T1000 (cell line): Measurements from ENCODE around the gene DYNLT1.
"Not testable (repeated sequence)": the region's sequence is repeated elsewhere in the genome, so short reads cannot be mapped to it uniquely, and the experiment has no call there.

Experiments
- DNase-seq: peaks from one replicate; lab custom pipeline; 2025; ENCODE audit warnings: mixed read lengths; lab: John Stamatoyannopoulos, UW

The DYNLT1 gene

DNA sequence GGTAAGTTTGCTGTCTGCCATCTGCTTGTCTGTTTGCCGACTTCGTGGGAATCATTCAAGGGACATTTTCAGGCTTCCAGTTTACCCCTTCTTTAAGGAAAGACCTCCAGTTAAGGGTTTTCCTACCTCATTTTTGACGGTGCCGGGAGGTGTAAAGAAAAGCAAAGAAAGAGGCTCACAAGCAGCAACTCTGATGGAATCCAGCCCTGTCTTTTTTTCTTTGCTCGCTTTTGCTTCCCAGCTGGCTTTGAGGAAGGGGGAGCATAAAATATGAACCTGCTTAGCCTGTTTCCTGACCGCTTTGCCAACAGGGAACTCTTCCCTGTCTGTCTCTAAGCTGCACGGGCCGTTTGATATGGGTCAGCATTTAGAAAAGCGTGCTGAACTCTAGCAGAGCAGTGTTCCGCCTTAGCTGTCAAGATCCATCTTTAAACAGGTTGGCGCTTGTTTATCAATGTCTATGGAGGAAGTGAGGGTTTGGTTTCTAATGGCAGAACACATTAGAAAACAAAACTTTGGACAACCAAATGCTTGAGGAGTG, 19.2 kb upstream of the DYNLT1 start:
- DNase-seq, result no peak

DNA sequence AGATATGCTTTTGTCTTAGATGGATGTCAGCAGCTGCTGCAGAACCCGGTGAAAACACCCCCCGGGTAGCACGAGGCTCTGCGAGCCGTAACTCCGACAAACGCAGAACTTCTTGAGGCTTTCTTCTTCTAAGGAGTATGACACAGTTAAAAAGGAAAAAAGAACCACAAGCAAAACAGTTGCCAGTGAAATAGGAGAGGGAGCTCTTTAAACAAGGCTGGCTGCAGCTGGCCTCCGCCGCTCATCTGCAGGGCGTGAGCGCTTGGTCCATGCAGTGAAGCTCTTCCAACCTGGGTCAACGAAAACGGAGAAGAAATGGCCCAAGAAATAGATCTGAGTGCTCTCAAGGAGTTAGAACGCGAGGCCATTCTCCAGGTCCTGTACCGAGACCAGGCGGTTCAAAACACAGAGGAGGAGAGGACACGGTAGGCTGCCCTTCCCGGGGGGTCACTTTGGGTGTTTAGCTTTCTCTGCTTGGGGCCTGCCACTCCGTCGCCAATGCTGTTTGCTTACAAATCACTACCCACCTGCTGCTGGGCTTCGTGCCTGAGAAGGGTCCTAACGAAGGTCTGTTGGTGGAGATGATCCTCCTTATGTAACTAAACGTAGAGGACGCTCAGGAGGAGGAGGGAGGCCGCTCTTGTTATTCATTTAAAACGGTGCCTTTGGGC, 18.5 kb upstream of the DYNLT1 start:
- no peak for DNase-seq

DNA sequence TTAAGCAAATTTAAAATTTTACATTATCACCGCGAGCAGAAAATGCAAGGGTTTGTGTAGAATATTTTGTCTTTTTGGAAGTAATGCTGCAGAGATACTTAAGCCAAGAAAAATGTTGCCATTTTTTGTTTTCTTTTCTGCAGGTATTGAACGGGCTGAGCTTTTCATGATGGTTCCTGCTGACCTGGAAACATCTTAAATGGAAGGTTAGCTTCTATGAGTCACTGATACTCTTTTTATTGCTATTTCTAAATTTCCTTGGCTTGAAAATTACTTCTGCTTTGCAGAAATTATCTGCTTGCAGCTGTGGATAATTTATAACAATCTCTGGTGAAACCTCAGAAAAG, 18.0 kb upstream of the DYNLT1 start:
- no peak for DNase-seq

DNA sequence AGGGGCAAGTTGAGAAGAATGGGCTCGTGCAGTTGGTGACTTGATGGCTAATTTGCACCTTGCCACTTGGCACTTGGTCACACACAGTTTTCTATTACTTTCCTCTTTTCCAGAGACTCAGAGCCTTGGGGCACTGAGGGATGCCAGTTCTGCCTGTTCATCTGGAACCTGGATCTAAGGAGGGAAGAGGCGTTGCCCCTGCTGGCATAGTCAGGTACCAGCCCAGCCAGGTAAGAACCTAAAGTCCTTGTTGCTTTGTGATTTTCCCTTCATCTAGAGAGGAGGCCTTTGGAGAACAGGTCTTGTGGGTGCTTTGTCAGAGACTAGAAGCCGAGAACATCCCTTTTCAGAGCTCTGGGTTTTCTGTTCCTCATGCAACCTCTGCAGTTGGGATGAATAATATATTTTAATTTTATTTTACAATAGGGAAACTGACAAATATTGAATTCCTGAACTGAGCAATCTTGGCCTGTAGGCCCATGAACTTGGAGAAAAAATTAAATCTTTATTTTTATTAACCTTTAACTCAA, 16.7 kb upstream of the DYNLT1 start:
- no peak for DNase-seq

DNA sequence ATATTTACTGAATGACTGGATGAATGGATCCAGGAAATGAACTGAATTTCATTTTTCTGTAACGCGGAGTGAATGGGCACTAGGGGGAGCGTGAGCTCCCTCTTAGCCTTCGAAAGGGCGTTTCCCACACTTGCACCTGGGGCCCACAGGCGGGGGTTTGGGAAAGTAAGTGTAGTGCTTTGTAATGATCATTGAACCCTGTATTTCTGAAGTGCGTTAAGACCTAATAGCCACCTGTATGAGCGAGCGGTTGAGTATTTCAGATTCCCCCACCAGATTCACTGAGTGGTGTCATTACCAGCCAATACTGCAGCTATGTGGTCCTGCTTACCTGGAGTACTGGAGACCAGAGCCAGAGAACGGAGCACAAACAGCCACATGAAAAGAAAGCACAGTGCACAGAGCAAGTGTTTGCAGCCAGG, 15.8 kb upstream of the DYNLT1 start:
- DNase-seq, result no peak

DNA sequence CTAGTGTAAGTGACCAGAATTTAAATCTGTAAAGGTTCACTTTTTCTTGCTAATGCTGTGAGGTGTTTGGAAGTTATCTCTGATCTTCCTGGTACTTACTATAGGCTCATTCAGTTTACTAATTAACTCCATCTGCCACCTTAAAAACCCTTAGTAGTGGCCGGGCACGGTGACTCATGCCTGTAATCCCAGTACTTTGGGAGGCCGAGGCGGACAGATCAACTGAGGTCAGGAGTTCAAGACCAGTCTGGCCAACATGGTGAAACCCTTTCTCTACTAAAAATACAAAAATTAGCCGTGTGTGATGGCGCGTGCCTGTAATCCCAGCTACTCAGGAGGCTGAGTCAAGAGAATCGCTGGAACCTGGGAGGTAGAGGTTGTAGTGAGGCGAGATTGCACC, 12.4 kb upstream of the DYNLT1 start:
- DNase-seq, result not testable (repeated sequence)

DNA sequence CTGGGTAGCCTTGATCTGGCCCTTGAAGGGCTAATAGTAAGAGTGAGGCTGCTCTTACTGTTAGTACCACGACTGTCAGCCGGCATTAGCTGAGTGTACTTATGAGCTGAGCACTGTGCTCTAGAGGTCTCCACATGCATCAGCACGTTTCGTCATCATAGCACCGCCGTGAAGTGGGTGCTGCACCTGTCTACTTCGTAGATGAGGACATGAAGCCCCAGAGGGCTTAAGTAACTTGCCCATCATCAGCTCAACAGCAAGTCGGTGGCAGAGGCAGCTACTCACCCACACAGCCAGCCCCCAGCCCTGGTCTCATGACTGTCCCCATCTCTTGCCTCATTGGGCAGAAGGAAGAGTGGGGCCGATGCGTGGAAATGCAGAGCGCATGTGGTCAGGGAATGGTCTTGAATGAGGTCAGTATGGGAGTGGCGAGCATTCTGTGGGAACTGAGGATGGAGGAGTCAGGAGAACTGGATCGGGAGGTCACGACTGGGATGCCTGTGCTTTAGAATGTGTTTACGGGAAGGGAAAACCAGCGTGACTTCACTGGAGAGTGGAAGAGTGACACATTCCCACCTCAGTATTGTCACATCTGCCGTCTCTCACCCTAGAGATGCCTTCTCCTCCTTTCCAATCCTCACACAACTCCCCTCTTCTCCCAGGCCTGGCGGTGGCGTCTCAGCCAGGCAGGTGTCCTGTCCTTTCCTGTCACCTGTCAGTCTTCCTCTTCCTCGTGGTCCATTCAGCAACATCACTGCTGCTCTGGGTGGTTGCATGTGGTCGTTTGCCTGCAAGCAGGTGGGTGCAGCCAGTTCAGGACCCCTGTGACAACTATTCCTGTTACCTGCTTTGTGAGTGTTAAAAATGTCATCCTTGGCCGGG, 11.3 kb upstream of the DYNLT1 start:
- DNase-seq, result no peak

DNA sequence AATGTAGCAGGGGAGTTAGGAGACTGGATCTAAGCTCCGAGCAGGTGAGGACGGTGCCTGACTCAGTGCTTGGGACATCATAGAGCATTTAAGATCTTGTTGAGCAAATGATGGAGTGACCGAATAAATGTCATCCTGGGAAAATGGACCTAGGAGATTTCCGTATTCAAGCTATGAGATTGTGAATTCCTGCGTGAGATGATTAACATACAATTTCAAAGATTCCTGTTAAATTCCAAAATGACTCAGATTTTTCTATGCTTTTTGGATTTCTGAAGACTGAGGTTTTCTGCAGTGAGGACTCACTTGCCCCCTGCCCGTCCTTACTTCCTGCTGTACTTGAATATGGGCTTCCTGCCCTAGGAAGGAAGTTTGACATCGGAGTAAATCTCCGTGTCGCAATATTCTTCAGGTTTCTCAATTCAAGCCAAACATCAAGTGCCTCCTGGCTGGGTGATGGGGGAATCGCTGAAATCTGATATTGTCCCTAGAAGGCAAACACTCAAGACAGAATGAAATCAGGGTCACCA, 10.5 kb upstream of the DYNLT1 start:
- no peak for DNase-seq

DNA sequence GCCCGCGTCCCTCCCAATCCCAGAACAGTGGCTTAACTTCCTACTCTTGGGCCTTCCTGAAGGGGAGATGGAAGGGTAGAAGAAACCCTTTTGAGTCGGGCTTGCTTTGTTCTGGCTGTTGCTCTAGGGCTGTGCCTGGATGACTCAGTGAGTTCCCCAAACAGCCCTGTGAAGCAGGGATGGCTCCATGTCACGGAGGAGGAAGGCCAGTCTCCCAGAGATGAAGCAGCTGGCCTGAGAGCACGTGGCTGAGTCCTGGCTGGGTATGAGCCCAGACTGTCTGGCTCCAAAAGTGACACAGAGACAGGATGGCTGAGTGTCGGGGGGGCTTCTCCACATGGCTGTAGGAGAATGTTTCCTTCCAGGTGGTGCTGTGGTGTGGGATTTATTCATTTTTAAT, 10.0 kb upstream of the DYNLT1 start:
- DNase-seq, result no peak

DNA sequence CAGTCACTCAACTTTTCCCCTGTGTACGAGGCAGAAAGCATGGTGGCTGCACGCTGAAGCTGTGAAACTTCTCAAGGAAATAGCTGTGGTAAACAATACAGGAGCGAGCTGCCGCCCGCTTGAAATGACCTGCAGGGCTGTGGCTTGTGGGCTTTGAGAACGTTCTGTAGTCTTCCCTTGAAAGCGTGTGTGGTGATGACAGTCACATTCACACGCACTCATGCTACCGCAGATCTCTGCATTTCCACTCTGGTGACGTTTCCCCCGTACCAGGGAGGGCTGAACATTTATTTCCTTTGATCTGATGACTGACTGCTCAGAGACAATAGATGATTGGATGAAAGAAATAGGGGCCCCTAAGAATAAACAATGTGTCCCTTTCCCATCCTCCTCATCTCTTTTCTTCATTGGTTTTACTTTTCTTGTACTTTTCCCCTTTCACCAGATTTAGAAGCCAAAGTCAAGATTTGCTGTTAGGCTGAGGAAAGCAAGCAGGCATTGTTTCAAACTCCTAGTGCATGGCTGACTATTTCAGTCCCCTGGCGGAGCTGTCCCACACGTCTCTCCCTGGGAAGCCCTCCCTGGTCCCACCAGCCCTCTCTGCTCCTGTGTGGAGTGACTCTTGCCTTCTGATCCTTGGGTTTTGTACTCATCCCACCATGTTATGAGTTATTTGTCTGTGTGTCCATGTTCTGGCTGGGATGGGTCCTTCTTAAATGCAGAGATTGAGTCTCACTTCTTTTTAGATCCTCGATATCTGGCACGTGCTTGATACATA, 9.2 kb upstream of the DYNLT1 start:
- DNase-seq, result no peak

DNA sequence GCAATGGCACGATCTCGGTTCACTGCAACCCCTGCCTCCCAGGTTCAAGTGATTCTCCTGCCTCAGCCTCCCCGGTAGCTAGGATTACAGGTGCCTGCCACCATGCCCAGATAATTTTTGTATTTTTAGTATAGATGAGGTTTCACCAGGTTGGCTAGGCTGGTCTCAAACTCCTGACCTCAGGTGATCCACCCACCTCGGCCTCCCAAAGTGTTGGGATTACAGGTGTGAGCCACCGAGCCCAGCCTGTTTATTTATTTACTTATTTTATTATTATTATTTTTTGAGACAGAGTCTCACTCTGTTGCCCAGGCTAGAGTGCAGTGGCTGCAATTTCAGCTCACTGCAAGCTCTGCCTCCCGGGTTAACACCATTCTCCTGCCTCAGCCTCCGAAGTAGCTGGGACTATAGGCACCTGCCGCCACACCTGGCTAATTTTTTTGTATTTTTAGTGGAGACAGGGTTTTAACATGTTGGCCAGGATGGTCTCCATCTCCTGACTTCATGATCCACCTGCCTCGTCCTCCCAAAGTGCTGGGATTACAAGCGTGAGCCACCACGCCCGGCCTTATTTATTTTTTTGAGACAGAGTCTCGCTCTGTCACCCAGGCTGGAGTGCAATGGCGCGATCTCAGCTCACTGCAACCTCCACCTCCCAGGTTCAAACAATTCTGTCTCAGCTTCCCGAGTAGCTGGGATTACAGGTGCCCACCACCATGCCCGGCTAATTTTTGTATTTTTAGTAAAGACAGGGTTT, 7.6 kb upstream of the DYNLT1 start:
- not testable (repeated sequence) for DNase-seq

DNA sequence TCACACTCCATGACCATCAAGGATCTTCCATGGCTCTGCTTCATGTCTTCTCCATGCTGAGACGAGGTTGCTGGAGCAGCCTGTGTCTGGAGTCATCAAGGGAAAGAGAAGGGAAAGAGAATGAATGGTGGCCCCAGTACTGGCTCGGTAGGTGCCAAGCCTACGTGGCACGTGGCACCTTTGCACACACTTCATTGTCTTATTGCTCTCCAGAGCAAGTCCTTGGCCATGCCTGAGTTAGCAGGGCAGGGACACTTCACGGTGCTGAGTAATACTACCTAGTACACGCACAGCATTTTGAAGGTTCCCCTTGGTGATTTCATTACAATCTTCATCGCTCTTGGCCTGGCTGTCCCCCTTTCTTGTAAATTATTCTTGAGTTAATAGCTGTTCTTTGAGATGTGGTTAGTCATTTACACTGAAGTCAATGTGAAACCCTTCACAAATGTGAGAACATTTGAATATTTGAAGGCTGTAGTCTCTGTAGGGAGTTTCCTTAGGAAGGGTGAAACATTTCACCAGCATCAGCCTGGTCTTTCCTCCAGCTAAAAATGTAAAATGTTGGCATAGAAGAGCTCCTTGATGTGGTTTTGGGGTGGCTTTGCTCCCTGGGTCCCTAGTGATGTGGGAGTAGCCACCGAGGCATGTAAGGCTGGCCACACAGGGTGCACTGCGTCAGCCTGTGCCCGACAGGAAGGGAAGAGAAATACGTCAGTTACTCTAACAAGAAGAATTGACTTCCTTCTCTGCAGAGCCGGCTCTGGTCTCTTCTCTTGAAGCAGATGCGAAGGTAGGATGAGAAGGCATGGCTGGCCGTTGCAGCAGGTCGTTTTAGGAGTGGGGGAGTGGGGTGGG, 5.0 kb upstream of the DYNLT1 start, which contains the start of gene SYTL3:
SYTL3 (plus strand) TSS at position 766 of the 855 bp plus-strand sequence. CDS start 13,215 bp downstream, outside the sequence.
- DNase-seq, result no peak

DNA sequence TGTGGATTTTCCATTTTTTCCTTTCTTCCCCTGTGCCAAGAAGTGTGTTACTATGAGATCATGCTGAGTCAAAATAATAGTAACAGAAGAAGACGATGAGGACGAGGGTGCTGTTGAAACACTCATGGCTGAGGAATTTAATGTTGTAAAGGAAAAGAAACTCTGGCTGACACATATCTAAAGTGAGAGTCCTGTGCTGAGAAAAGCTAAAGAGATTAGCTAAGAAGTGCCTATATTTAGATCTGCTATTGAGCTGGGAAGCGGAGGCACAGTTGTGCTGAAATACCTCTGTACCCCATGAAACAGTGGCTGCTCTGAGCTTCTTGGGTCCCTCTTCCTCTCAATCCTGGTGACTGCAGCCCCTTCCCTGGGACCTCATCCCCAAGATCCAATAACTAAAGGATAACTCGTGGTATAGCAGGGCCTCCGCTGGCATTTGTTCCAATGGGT, 4.2 kb upstream of the DYNLT1 start:
- no peak for DNase-seq

DNA sequence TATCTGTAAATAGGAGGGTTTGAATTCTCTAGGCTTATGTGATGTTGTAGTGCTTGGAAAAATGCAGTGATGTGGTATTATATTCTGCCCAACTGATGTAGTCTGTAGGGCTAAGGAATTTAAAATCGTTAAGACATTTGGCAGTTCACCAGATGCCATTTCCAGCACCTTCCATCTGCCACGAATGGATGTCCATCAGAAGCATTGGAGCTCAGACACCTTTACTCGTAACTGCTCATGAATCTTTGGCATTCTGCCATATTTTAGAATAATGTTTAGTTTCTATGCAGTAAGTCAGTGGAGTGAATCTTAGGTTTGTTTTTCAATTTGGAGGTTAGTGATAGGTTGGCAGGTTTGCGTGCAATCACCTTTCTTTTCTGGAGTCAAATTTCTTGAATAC, 3.0 kb upstream of the DYNLT1 start:
- no peak for DNase-seq

DNA sequence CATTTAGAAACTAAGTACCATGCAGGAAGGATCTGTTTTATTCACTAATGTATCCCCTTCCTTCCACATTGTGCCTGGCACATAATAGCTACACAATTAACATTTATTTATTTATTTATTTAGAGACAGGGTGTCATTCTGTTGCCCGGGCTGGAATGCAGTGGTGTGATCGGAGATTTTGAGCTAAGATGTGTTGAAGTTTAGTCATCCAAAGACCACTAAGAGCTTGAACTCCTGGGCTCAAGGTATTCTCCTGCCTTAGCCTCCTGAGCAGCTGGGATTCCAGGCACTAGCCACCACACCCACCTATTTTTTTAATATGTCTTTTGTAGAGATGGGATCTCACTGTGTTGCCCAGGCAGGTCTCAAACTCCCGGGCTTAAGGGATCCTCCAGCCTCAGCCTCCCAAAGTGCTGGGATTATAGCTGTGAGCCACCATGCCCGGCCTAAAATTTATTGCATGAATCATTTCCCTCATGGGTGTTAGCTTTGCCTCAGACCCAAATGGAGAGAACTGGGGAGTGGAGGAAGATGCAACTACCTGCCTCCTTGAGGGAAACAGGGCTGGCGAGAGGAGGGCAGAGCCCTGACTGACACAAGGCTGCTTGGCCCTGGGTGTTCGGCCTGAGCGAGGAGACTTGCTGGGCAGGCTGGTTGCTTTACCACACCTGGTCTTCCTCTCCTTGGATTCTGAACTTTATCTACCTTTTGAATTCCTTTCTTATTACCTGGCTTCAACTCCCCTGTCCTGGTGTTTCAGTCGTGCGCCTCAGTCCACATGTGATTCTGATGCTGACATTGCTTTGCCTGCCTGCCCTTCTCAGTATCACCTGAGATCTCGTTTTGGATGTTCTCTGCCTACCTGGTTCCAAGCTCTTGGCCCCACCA, 1.7 kb upstream of the DYNLT1 start:
- no peak for DNase-seq

DNA sequence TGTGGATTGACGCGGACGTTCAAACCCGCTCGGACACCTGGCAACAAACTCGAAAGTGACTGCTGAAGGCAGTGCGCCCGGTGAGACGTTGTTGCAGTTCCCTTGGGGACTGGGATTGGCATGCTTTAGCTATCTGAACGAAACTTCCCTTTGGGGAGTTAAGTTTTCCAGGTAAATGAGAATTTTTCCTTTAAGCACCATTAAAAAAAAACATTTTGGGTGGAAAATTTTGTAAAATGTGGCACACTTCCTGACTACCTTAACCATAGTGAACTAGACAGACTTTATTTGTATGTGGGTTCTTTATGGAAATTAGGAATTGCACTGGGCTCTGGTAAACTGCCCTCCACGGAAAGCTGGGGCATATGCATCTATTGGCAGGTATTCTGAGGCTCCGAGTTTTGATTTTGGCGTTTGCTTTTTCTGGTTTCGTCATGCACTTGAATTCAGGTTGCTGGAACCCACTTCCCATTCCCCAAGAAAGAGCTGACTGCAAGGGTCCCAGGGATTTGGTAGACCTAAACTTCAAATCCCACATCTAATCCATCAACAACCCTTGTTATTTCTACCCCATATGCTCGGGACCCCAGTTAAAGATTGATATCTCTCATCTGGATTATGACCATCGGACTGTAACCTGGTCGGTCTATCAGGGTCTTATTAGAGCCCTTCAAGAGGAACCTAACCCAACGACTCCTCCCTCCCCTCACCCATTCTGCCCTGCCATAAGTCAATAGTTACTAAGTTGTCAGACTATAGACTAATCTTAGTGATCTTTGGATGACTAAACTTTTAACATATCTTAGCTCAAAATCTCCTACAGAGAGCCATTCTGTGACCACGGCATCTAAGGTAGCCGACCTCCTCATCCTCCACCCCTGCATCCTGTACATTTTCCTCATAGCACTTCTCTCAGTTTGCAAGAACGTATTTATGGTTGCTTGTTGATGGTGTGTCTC, 800 bp upstream of the DYNLT1 start:
- no peak for DNase-seq

DNA sequence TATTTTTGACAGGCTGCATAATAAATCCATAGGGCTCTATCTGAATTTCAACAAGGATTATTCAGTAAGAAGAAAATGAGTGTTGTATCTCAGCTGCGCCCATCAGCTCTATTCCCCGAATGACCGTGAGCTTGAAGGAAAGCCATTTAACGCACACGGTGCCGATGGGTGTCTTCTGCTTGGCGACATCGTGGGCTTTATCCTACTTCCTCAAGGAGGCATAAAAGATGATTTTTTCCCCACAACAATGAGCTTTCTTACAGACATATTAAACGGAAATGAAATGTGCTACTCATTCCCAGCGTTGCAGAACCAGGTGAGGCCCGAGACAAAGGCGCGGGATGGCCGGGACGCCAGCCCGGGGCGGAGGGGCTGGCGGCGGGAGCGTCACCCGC, 710 bp downstream of the DYNLT1 start:
- DNase-seq, result no peak

DNA sequence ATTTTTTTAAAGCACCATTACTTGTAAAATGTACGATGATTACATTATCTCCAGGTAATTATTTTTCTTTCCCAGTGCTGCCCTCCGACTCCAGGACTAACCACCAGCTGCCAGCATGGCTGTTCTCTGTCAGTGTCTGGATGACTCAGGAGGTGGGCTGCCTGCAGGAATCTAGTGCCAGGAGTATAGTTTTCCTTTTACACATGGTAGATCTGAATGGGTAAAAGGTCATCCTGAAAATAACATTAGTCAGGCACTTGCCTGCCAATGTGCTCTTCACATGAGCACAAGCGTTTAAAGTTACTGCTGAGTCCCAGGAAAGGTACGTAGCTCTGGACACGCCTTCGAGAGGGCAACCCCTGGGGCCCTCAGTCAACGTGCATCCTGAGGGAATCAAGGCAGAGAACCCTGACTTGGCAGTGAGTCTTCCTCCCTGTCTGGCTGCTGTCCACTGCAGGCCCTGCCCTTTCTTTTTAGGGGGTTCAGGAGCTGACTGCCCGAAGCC, 2.4 kb downstream of the DYNLT1 start:
- peak; percentile 75 for DNase-seq
